AG10803 (cell line): ENCODE measurements around the gene SERTAD3.
A peak's percentile ranks its signal among the peaks of the same experiment; 100 is the strongest.
"Not testable (repeated sequence)": the region's sequence is repeated elsewhere in the genome, so short reads cannot be mapped to it uniquely, and the experiment has no call there.

Source experiments
- DNase-seq: peaks from one replicate; pipeline ENCODE4 v3.0.0; 2010; ENCODE audit warnings: low read depth
- H3K4me3 ChIP-seq: 2 replicates; pipeline ENCODE4 v1.5.1; 2011; ENCODE audit warnings: mild to moderate bottlenecking, low read length, control low read depth
- TF ChIP-seq, protein P1 (sequence below): conservative IDR thresholded peaks from 2 replicates; pipeline ENCODE4 v1.5.1; 2011; ENCODE audit warnings: mild to moderate bottlenecking, low read length, control low read depth, inconsistent platforms

Gene SERTAD3

GRCh38 chr19:40465025-40465556 is 21.0 kb upstream of the SERTAD3 start:
- DNase-seq, result peak; percentile 97
- peak overlapping the region; percentile 80 for H3K4me3 ChIP-seq
- TF ChIP-seq, protein P1, sequence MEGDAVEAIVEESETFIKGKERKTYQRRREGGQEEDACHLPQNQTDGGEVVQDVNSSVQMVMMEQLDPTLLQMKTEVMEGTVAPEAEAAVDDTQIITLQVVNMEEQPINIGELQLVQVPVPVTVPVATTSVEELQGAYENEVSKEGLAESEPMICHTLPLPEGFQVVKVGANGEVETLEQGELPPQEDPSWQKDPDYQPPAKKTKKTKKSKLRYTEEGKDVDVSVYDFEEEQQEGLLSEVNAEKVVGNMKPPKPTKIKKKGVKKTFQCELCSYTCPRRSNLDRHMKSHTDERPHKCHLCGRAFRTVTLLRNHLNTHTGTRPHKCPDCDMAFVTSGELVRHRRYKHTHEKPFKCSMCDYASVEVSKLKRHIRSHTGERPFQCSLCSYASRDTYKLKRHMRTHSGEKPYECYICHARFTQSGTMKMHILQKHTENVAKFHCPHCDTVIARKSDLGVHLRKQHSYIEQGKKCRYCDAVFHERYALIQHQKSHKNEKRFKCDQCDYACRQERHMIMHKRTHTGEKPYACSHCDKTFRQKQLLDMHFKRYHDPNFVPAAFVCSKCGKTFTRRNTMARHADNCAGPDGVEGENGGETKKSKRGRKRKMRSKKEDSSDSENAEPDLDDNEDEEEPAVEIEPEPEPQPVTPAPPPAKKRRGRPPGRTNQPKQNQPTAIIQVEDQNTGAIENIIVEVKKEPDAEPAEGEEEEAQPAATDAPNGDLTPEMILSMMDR, result no peak

GRCh38 chr19:40464059-40465024 is 20.2 kb upstream of the SERTAD3 start:
- TF ChIP-seq, protein P1, result peak; percentile 85
- DNase-seq, result peak; percentile 90

DNA sequence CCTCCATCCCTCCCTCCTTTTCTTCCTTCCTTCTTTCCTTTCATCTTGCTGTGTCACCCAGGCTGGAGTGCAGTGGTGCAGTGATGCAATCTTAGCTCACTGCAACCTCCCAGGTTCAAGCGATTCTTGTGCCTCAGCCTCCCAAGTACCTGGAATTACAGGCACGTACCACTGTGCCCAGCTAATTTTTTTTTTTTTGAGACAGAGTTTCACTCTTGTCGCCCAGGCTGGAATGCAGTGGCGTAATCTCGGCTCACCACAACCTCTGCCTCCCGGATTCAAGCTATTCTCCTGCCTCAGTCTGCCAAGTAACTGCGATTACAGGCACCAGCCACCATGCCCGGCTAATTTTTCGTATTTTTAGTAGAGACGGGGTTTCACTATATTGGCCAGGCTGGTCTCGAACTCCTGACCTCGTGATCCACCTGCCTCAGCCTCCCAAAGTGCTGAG is 19.5 kb upstream of the SERTAD3 start:
- H3K4me3 ChIP-seq, result not testable (repeated sequence)
- DNase-seq, result peak; percentile 61

More at GRCh38 chr19:40464059-40465024, 20.2 kb upstream of the SERTAD3 start:
- peak overlapping the region; percentile 80 for H3K4me3 ChIP-seq

GRCh38 chr19:40461669-40462221 is 17.6 kb upstream of the SERTAD3 start:
- no peak overlapping the region for H3K4me3 ChIP-seq
- TF ChIP-seq, protein P1, result no peak
- DNase-seq, result no peak

GRCh38 chr19:40460185-40460584 is 16.1 kb upstream of the SERTAD3 start:
- no peak overlapping the region for H3K4me3 ChIP-seq
- TF ChIP-seq, protein P1, result no peak
- DNase-seq, result no peak

- no peak overlapping the region for H3K4me3 ChIP-seq
- no peak for DNase-seq
These were observed 14.5 kb upstream of the SERTAD3 start for GRCh38 chr19:40458597-40458974.

More at GRCh38 chr19:40458597-40458974, 14.5 kb upstream of the SERTAD3 start:
- TF ChIP-seq, protein P1, result no peak
